Bladder microvascular endothelial cell (primary cell): ENCODE measurements around the gene GRIN2A. TPM values are rescaled to one million over a fixed set of nuclear protein-coding genes. Genes with fewer than 3 reads are reported as not detected.

Experiments used
- total RNA-seq: library from RNA; depleted of rRNA; stranded (reverse); fragments of >200 nt; gene quantifications from 2 replicates; pipeline ENCODE4 v1.2.3, GENCODE V29; 2014

The GRIN2A gene
- not detected in 2 replicates for total RNA-seq

DNA sequence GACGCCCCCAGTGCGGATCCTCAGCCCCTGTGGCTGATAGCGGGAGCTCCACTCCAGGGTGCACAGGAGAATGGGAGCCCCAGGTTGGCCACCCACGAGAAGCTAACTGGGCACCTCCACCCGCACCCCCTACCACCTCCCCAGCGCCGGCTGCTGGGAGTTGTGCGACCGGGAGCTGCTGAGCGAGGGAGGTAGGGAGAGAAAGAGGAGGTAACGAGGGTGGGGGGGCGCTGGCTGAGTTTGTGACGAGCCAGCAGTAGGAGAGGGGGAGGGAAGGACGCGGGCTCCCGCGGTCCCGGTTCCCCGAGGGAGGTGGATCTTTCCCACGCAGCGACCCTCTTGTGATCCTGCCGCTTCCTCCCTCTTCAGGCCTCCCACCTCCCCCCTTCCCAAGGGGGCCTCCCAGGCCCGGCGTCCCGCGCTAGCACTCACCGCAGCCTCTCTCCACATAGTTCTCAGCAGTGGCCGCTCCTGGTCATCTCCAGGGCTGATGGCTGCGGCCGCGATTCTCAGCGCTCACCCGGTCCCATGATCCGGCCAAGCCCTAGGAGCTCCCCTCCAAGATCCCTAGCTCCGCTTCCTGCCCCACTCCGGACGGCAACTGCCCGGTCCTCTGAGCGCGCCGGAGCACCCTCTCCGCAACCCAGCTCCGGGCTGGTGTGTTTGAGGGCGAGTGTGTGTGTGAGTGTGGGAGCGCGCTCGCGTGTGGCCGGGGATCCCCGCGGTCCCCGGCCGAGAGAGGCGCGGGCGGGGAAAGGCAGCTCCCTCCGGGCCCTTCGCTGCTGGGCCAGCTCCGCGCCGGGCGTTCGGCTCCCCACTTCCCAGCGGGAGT is at the start of gene GRIN2A:
TSS of gene GRIN2A (minus strand) at position 207 of the 832 bp plus-strand sequence. CDS start 2,017 bp downstream, outside the sequence.

Other genes starting within 250 kb of the GRIN2A start
- 5.8 and 10.7 TPM in 2 replicates for gene ATF7IP2, start 203.6 kb upstream of the GRIN2A start, total RNA-seq